Measurements from ENCODE around the gene DSCAM. TPM values are rescaled to one million over a fixed set of nuclear protein-coding genes. Genes with fewer than 3 reads are reported as not detected.

The DSCAM gene
- total and polyA plus RNA-seq, 2 experiments from 2014 or later, result 0.23 to 0.42 TPM

DNA sequence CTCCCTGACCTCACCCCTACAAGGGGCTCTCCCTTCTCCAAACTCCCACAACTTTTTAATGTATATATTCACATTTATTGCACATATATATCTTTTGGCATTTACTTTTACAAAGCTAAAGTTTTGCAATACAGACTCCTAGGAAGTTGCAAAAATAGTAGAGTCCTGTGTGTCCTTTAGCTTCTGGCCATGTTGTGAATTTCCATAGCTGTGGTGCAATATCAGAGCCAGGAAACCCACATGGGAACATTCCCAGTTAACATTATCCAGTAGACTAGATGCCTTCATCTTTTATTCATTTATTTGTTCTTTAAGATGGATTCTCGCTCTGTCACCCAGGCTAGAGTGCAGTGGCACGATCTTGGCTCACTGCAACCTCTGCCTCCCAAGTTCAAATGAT, 636.7 kb downstream of the DSCAM start:
- DNase-seq (ENCODE audit: low read depth in 1 of 2, low spot score in 1 of 2), result no peak
- no peaks in the 10 kb centered on the region for H3K36me3 ChIP-seq
- TF ChIP-seq, protein P1, sequence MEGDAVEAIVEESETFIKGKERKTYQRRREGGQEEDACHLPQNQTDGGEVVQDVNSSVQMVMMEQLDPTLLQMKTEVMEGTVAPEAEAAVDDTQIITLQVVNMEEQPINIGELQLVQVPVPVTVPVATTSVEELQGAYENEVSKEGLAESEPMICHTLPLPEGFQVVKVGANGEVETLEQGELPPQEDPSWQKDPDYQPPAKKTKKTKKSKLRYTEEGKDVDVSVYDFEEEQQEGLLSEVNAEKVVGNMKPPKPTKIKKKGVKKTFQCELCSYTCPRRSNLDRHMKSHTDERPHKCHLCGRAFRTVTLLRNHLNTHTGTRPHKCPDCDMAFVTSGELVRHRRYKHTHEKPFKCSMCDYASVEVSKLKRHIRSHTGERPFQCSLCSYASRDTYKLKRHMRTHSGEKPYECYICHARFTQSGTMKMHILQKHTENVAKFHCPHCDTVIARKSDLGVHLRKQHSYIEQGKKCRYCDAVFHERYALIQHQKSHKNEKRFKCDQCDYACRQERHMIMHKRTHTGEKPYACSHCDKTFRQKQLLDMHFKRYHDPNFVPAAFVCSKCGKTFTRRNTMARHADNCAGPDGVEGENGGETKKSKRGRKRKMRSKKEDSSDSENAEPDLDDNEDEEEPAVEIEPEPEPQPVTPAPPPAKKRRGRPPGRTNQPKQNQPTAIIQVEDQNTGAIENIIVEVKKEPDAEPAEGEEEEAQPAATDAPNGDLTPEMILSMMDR (IDR thresholded peaks at IDR 0.05; ENCODE audit: low read depth, low read length), result no peak
- no peaks in the 10 kb centered on the region for H3K4me1 ChIP-seq (ENCODE audit: low read depth)
- no peaks in the 10 kb centered on the region for H3K27me3 ChIP-seq
- no peaks in the 10 kb centered on the region for H3K9me3 ChIP-seq (ENCODE audit: low read depth)
- H3K27ac ChIP-seq, result no peak overlapping the region
- H3K4me3 ChIP-seq, result no peak overlapping the region

GRCh38 chr21:40208948-40209345, 638.0 kb downstream of the DSCAM start:
- no peaks in the 10 kb centered on the region for H3K4me1 ChIP-seq (ENCODE audit: low read depth)
- H3K4me3 ChIP-seq, result no peak overlapping the region
- H3K27ac ChIP-seq, result no peak overlapping the region
- H3K36me3 ChIP-seq, result no peaks in the 10 kb centered on the region
- no peaks in the 10 kb centered on the region for H3K9me3 ChIP-seq (ENCODE audit: low read depth)
- no peaks in the 10 kb centered on the region for H3K27me3 ChIP-seq
- no peak for DNase-seq (ENCODE audit: low read depth in 1 of 2, low spot score in 1 of 2)
- TF ChIP-seq, protein P1 (IDR thresholded peaks at IDR 0.05; ENCODE audit: low read depth, low read length), result no peak

DNA sequence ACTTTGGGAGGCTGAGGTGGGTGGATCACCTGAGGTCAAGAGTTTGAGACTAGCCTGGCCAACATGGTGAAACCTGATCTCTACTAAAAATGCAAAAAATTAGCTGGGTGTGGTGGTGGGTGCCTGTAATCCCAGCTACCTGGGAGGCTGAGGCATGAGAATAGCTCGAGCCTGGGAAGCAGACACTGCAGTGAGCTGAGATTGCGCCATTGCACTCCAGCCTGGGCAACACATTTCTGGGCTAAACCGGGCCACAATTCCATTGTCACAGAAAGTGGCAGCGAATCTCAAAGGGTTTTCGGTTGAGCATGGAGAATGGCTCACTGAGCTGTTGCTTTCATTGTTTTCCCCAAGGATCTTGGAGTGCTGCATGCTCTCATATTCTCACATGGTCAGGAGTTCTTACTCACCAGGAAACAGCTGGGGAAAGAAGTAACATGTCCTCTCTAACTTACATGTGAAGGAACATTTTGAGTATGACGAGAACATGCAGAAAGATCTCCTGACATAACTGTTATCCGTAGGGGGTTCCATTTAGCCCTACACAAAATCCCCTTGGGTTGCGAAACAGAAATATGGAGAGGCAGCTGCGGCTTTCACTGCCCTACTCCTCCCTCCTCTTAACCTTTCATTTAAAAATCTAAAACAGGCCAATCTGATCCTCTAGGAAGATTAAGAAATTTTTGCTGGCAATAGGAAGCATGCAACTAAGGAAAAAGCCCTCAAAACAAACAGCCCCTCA, 638.6 kb downstream of the DSCAM start:
- Histone ChIP-seq H3K36me3 (no peaks in the 10 kb centered on the region), H3K4me1 (ENCODE audit: low read depth) (no peaks in the 10 kb centered on the region), H3K27me3 (no peaks in the 10 kb centered on the region), H3K9me3 (ENCODE audit: low read depth) (no peaks in the 10 kb centered on the region), H3K4me3 (no peak overlapping the region), H3K27ac (no peak overlapping the region)
- DNase-seq (ENCODE audit: low read depth in 1 of 2, low spot score in 1 of 2), result no peak
- TF ChIP-seq, protein P1 (IDR thresholded peaks at IDR 0.05; ENCODE audit: low read depth, low read length), result no peak

- DNase-seq (ENCODE audit: low read depth in 1 of 2, low spot score in 1 of 2), result no peak
- Histone ChIP-seq H3K9me3 (ENCODE audit: low read depth) (no peaks in the 10 kb centered on the region), H3K4me1 (ENCODE audit: low read depth) (no peaks in the 10 kb centered on the region), H3K4me3 (no peak overlapping the region), H3K36me3 (no peaks in the 10 kb centered on the region), H3K27me3 (no peaks in the 10 kb centered on the region), H3K27ac (no peak overlapping the region)
- TF ChIP-seq, protein P1 (IDR thresholded peaks at IDR 0.05; ENCODE audit: low read depth, low read length), result no peak
Observed at GRCh38 chr21:40200946-40201345, 646.0 kb downstream of the DSCAM start.

DNA sequence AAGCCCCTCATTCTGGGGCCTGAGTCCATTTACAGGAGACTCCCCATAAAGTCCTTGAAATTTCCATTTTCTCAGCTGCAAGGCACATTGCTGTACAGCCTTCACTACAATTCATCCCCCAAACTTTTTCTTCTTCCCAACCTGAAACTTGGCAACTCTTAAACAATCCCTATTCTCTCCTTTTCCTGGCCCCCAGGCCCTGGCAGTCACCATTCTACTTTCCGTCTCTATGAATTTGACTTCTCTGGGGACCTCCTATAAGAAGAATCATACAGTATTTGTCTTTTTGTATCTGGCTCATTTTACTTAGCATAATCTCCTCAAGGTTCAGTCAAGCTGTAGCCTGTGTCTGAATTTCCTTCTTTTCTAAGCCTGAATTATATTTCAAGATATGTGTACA, 646.8 kb downstream of the DSCAM start:
- Histone ChIP-seq H3K4me3 (no peak overlapping the region), H3K27ac (no peak overlapping the region), H3K9me3 (ENCODE audit: low read depth) (no peaks in the 10 kb centered on the region), H3K4me1 (ENCODE audit: low read depth) (no peaks in the 10 kb centered on the region), H3K36me3 (no peaks in the 10 kb centered on the region), H3K27me3 (no peaks in the 10 kb centered on the region)
- TF ChIP-seq, protein P1 (IDR thresholded peaks at IDR 0.05; ENCODE audit: low read depth, low read length), result no peak
- DNase-seq (ENCODE audit: low read depth in 1 of 2, low spot score in 1 of 2), result no peak
